B cell (primary cell): ENCODE results near the gene CACNG6. TPM values are rescaled to one million over a fixed set of nuclear protein-coding genes. Genes with fewer than 3 reads are reported as not detected.

Experiments used
- ATAC-seq: fragments of 200-7000 bp; cut with Tn5 transposase; one replicate; pipeline ENCODE4 v1.10.0; 2021; ENCODE audit warnings: low read depth, mild to moderate bottlenecking, moderate number of reproducible peaks, moderate library complexity
- CTCF ChIA-PET: fragments of 350-600 bp; sonication (Branson Sonifier 250); formaldehyde crosslinking; loops from one replicate; lab custom pipeline; 2021; ENCODE audit warnings: antibody characterized with exemption, inconsistent platforms; lab: Charles Lee
- POLR2A ChIA-PET: fragments of 350-600 bp; sonication (Branson Sonifier 250); formaldehyde crosslinking; loops from one replicate; lab custom pipeline; 2021; ENCODE audit warnings: antibody characterized with exemption; lab: Charles Lee
- DNase-seq: peaks from one replicate; pipeline ENCODE4 v3.0.0; 2013
- H2AFZ ChIP-seq: 2 replicates; pipeline ENCODE4 v1.6.1; 2012; ENCODE audit warnings: mild to moderate bottlenecking, low read depth, low read length; ENCODE audit not compliant: insufficient read depth, poor library complexity, severe bottlenecking
- H3K27ac ChIP-seq, 2 donors: 1 replicate in 1 of 2; 2 replicates in 1 of 2; pipeline ENCODE4 v1.5.1; 2012 to 2013; ENCODE audit warnings: low read length in 2 of 2, mild to moderate bottlenecking in 2 of 2, moderate library complexity in 1 of 2
- H3K27me3 ChIP-seq, 4 experiments: fragments of 200-600 bp in 1 of 4; sonication (generic) in 1 of 4; replicated peaks in 1 of 4; 1 replicate in 2 of 4; 2 replicates in 2 of 4; pipeline versions ENCODE4 v1.6.1 to v1.7.0; 2013 to 2016; ENCODE audit warnings: low read length in 3 of 4, mild to moderate bottlenecking in 2 of 4, mixed read lengths in 1 of 4, moderate library complexity in 1 of 4; ENCODE audit not compliant: insufficient read depth in 4 of 4, control insufficient read depth in 3 of 4; ENCODE audit errors: control extremely low read depth in 1 of 4
- H3K36me3 ChIP-seq, 2 experiments: replicated peaks in 1 of 2; 1 replicate in 1 of 2; 2 replicates in 1 of 2; pipeline versions ENCODE4 v1.6.1 to v1.7.1; 2013; ENCODE audit warnings: low read length in 1 of 2; ENCODE audit not compliant: insufficient read depth in 2 of 2, control insufficient read depth in 1 of 2; ENCODE audit errors: control extremely low read depth in 1 of 2, extremely low read depth in 1 of 2
- H3K4me1 ChIP-seq, 2 donors: fragments of 200-600 bp in 1 of 2; sonication (generic) in 1 of 2; 1 replicate in 1 of 2; 2 replicates in 1 of 2; pipeline versions ENCODE4 v1.5.1 to v1.6.1; 2013 to 2017; ENCODE audit warnings: low read length in 2 of 2; ENCODE audit not compliant: control insufficient read depth in 2 of 2, insufficient read depth in 2 of 2
- H3K4me2 ChIP-seq: replicated peaks from 2 replicates; pipeline ENCODE3; 2012; ENCODE audit warnings: mild to moderate bottlenecking, low read depth, low read length; ENCODE audit not compliant: poor library complexity, severe bottlenecking
- H3K4me3 ChIP-seq, 5 experiments: fragments of 200-600 bp in 1 of 5; sonication (generic) in 1 of 5; 1 replicate in 3 of 5; 2 replicates in 2 of 5; pipeline versions ENCODE4 v1.5.1 to v1.7.0; 2011 to 2016; ENCODE audit warnings: low read length in 4 of 5, mild to moderate bottlenecking in 4 of 5, low read depth in 2 of 5, control low read depth in 1 of 5, moderate library complexity in 1 of 5; ENCODE audit not compliant: insufficient read depth in 1 of 5; ENCODE audit errors: control extremely low read depth in 1 of 5, extremely low read depth in 1 of 5
- H3K79me2 ChIP-seq: fragments of 200-600 bp; sonication (generic); one replicate; pipeline ENCODE4 v1.6.0; 2016; ENCODE audit warnings: low read length; ENCODE audit not compliant: control insufficient read depth, insufficient read depth
- H3K9ac ChIP-seq: fragments of 200-600 bp; sonication (generic); 2 replicates; pipeline ENCODE4 v1.6.1; 2017; ENCODE audit warnings: mild to moderate bottlenecking, low read length, moderate library complexity
- H3K9me3 ChIP-seq, 3 donors: one replicate each; pipeline versions ENCODE4 v1.6.1 to v1.7.1; 2013; ENCODE audit warnings: low read length in 2 of 3; ENCODE audit not compliant: control insufficient read depth in 2 of 3, insufficient read depth in 1 of 3; ENCODE audit errors: control extremely low read depth in 1 of 3
- H4K20me1 ChIP-seq: 2 replicates; pipeline ENCODE4 v1.6.0; 2012; ENCODE audit warnings: mild to moderate bottlenecking, low read length; ENCODE audit not compliant: insufficient read depth, control insufficient read depth, poor library complexity, severe bottlenecking
- H3K27ac Mint-ChIP-seq: one replicate; pipeline ENCODE4 v1.8.0; 2021; ENCODE audit warnings: mixed read lengths
- H3K27me3 Mint-ChIP-seq: one replicate; pipeline ENCODE4 v1.8.0; 2021; ENCODE audit warnings: mixed read lengths
- H3K4me1 Mint-ChIP-seq: one replicate; pipeline ENCODE4 v1.8.0; 2021; ENCODE audit warnings: mixed read lengths
- H3K4me3 Mint-ChIP-seq: one replicate; pipeline ENCODE4 v1.8.0; 2021; ENCODE audit warnings: mixed read lengths
- H3K9me3 Mint-ChIP-seq: one replicate; pipeline ENCODE4 v1.8.0; 2022; ENCODE audit warnings: mixed read lengths; ENCODE audit not compliant: insufficient read depth
- CTCF ChIP-seq: fragments of 200-600 bp; IDR thresholded peaks from one replicate; pipeline ENCODE4 v1.8.0; 2022; ENCODE audit warnings: antibody characterized with exemption, mild to moderate bottlenecking
- EZH2 ChIP-seq: IDR thresholded peaks from 2 replicates; pipeline ENCODE4 v1.6.1; 2012; ENCODE audit warnings: borderline replicate concordance, low read depth, mild to moderate bottlenecking, moderate library complexity, low read length; ENCODE audit not compliant: insufficient read depth, poor library complexity, severe bottlenecking
- WGBS: methylation state at CpG from one replicate; pipeline ENCODE4 v1.1.5; 2013; ENCODE audit warnings: missing lambda C conversion rate; ENCODE audit not compliant: insufficient coverage; 5-methylcytosine and 5-hydroxymethylcytosine counted together
- intact Hi-C: fragments of 100-400 bp; cut with micrococcal nuclease; formaldehyde crosslinking; loops from one replicate; pipeline ENCODE4 v1.10.0; 2022
- polyA plus RNA-seq: library from polyadenylated mRNA; depleted of rRNA; stranded (reverse); fragments of >200 nt; gene quantifications from 2 replicates; pipeline ENCODE4 v1.2.3, GENCODE V29; 2012
- total RNA-seq, 2 donors: library from RNA; stranded (reverse); fragments of 120-200 nt in 1 of 2; gene quantifications; 1 replicate in 1 of 2; 2 replicates in 1 of 2; pipeline versions ENCODE4 v1.2.3 to v1.2.4, GENCODE V29; 2013 to 2022

Gene CACNG6
- total and polyA plus RNA-seq, 2 donors (not counting 1 experiment from before 2014, with no cell fraction given) = not detected

- peak overlapping the region; percentile 34 for H3K4me3 Mint-ChIP-seq
These were observed 774 bp downstream of the CACNG6 start for GRCh38 chr19:53992211-53992610.

GRCh38 chr19:53992815-53993214 is 1.4 kb downstream of the CACNG6 start:
- no peak overlapping the region for H3K27ac Mint-ChIP-seq
- H3K4me2 ChIP-seq = no peak overlapping the region
- no peaks in the 10 kb centered on the region for H3K36me3 ChIP-seq
- intact Hi-C loops = no loop called here
- no peaks in the 10 kb centered on the region for H4K20me1 ChIP-seq
- no peaks in the 10 kb centered on the region for H3K9me3 Mint-ChIP-seq
- WGBS = 26% methylated on average over 43 of the region's 43 CpGs
- H3K9ac ChIP-seq = no peak overlapping the region
- H2AFZ ChIP-seq = no peak overlapping the region
- H3K27me3 Mint-ChIP-seq = peaks cover 49% of the 10 kb centered on the region
- no peak overlapping the region for H3K4me3 Mint-ChIP-seq
- ATAC-seq (no peak), DNase-seq (no peak)
- peaks cover 0 to 20% (median 0%) of the 10 kb centered on the region in 3 donors for H3K9me3 ChIP-seq
- H3K27me3 ChIP-seq = peaks cover 0 to 28% (median 6%) of the 10 kb centered on the region in 4 experiments
- CTCF ChIA-PET = no interaction called here
- POLR2A ChIA-PET = no interaction called here
- H3K4me3 ChIP-seq = no peak overlapping the region
- no peak overlapping the region for H3K27ac ChIP-seq
- no peak for TF ChIP-seq EZH2
- TF ChIP-seq CTCF = no peak
- peaks cover 4% of the 10 kb centered on the region in 2 donors for H3K4me1 ChIP-seq
- no peaks in the 10 kb centered on the region for H3K79me2 ChIP-seq
- H3K4me1 Mint-ChIP-seq = peaks cover 3% of the 10 kb centered on the region

More at GRCh38 chr19:53992211-53992610, 774 bp downstream of the CACNG6 start:
- H3K4me1 ChIP-seq = peaks cover 4% of the 10 kb centered on the region in 2 donors
- H3K9ac ChIP-seq = no peak overlapping the region
- POLR2A ChIA-PET = no interaction called here
- Mint-ChIP-seq H3K9me3 (no peaks in the 10 kb centered on the region), H3K4me1 (peaks cover 3% of the 10 kb centered on the region), H3K27me3 (peaks cover 44% of the 10 kb centered on the region), H3K27ac (no peak overlapping the region)
- no peak overlapping the region for H3K27ac ChIP-seq
- no peak for ATAC-seq
- no peak overlapping the region for H3K4me3 ChIP-seq
- intact Hi-C loops = no loop called here
- CTCF ChIA-PET = no interaction called here
- DNase-seq = no peak
- H3K36me3 ChIP-seq = no peaks in the 10 kb centered on the region
- H3K79me2 ChIP-seq = no peaks in the 10 kb centered on the region
- TF ChIP-seq CTCF (no peak), EZH2 (no peak)
- H3K9me3 ChIP-seq = peaks cover 0 to 20% (median 0%) of the 10 kb centered on the region in 3 donors
- H3K4me2 ChIP-seq = peak overlapping the region; percentile 22
- H3K27me3 ChIP-seq = peaks cover 0 to 28% (median 6%) of the 10 kb centered on the region in 4 experiments
- no peaks in the 10 kb centered on the region for H4K20me1 ChIP-seq
- no peak overlapping the region for H2AFZ ChIP-seq
- 72% methylated on average over 9 of the region's 9 CpGs for WGBS
